IPS DF 19.7 (cell line): Measurements from ENCODE around the gene ADCY3.

Experiments
- DNase-seq: peaks from one replicate; pipeline ENCODE4 v3.0.0-alpha.2; 2013; ENCODE audit warnings: low read depth, low spot score

The ADCY3 gene

GRCh38 chr2:24875272-24875671, 44.8 kb downstream of the ADCY3 start:
- no peak for DNase-seq

DNA sequence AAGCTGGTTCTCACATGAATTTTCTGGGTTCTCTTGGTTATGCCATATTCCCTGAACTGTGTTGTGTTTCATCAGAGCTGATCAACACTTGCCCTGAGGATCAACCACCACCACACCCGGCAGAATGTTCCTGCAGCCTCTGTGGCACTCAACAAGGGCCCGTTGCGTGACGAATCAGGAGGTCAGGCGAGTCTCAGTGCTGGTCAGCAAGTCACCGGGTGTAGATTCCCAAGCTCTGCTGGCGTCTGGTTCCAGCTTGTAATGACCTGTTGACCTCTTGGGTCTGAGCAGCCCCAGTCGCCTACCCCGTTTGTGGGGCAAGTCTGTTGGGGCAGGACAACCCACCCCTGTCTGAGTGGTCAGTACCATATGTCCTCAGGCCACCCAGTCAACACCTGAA, 46.0 kb downstream of the ADCY3 start:
- no peak for DNase-seq

GRCh38 chr2:24873619-24874018, 46.4 kb downstream of the ADCY3 start:
- no peak for DNase-seq

DNA sequence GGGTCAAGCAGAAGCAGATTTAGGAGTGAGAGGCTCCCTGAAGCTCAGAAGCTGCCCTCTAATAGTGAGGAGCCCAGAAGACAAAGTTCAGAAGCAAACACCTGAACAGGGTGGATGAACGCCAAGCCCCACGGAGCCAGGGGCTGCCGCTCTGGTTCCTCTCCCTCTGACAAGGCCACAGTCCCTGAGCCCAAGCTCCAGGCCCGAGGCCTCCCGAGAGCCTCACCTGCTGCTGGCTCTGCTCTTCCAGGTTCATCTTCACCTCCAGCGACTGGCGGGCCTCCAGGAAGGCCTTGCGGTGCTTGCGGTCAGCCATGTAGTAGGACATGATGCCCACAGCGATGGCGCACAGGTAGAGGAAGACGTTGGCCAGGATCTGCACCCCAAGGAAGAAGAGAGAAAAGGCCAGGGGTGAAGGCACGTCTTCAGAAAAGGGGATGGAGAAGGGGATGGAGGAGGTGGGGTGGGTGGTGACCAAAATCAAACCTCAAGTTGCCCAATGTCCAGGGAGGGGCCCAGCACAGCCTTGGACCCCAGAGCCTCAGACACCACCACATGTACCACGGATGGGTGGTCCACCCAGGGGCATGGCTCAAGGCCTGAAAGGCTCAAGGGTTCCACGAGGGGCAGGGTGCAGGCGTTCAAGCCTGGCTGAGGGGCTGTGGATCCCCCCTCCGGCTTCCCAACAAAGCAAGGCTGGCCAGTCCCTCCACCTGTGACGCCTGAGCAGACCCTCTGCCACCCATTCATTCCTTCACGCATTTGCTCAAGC, 47.5 kb downstream of the ADCY3 start:
- DNase-seq: no peak

DNA sequence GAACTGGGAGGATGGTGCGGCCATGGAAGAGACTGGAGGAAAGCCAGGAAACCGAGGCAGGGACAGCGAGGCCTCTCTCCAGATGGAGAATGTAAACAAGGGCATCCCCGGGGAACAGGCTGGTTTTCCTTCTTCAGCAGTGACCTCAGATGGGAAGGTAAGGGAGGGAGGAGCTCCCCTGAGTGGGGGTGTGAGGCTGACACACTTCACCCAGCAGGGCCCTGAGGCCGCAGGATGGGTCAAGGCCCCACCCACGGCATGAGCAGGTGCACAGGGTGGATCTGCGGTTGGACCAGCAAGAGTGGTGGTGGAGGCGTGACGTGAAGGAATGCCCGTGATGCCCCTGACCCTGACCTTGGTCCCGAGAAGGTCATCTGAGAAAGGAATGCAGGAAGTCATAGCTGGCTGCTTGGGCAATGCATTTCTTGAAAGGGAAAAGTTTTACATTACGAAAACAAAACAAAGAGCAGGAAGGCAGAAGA, 48.1 kb downstream of the ADCY3 start:
- DNase-seq: no peak

DNA sequence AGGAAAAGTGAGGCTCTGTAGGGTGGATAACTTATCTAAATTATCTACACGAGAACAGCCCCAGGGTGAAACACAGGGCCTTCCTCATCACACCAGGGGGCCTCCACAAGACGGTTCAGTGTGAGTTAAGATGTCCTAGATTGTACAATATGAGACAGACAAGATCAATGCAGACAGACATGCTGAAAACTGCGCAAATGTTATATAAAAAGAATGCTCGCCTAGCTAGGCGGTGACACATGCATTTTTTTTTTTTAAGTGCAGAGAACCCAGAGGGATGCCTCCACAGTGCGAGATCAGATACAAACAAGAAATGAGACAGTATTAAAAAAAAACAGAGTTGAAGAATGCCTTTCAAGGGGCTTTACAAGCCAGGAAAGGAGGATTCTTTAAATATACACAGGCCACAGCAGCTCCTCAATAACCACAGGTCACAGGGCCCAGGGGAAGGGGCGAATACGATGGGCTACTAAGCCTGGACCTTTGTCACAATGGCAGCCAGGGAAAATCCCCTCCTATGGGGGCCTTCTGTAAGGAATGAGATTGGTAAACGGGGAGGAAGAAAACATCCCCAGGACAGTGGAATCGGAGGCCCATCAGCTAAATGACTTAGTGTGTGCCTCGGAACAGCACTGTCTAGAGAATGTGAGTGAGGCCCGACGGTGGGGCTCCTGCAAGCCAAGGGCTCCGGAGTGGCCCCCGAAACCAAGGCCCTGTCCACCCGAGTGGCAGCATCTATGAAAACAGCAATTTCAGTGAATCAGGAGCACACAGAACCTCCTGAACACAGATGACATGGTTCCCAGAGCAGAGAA, 48.9 kb downstream of the ADCY3 start:
- no peak for DNase-seq

- no peak for DNase-seq
Measured at GRCh38 chr2:24870440-24870839, 49.6 kb downstream of the ADCY3 start.

GRCh38 chr2:24866946-24867345, 53.1 kb downstream of the ADCY3 start:
- no peak for DNase-seq

- no peak for DNase-seq
Measured at GRCh38 chr2:24863641-24864040, 56.4 kb downstream of the ADCY3 start.

DNA sequence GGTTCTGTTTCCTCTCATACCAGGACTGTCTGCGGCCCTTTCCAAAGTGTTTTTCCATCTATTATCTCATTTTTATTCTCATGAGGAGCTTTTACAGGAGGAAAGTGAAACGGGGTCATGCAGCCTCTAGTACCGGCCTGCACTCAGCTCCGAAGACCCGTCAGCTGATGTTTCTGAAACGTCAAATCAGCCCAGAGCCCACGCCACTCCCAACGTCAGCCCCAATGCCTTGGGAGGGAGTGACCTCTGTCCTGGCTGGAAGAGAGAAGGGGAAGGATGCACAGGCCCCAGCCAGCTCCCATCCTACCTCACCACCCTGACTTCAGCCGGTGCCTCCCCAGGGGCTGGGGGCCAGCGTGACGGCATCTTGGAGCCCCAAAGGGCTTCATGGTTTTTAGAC, 58.5 kb downstream of the ADCY3 start:
- DNase-seq: no peak

GRCh38 chr2:24860631-24861030, 59.4 kb downstream of the ADCY3 start:
- no peak for DNase-seq

- DNase-seq: no peak
Measured at GRCh38 chr2:24859968-24860600, 60.0 kb downstream of the ADCY3 start.

GRCh38 chr2:24858996-24859395, 61.0 kb downstream of the ADCY3 start:
- DNase-seq: no peak

- DNase-seq: no peak
Measured at GRCh38 chr2:24857746-24858145, 62.3 kb downstream of the ADCY3 start.

GRCh38 chr2:24856791-24857211, 63.2 kb downstream of the ADCY3 start:
- no peak for DNase-seq

DNA sequence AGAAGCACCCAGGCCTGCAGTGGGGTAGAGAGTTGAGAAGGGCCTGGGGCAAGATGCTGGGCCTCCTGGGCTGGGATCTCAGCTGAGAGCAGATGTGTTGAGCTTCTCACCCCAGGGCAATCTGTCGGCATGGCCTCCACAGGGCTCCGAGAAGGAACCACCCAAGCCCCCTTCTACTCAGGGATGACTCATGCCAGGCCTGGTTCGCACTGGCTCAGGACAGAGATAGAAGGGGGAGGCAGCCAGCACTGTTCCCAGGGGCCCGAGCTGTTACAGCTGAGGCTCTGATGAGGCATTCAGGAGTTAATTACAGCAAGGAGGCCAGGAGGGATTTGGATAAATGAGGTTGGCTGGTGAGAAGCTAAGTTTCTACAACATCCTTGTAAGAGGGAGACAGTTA, 64.3 kb downstream of the ADCY3 start:
- DNase-seq: no peak

GRCh38 chr2:24855022-24855622, 64.9 kb downstream of the ADCY3 start:
- no peak for DNase-seq

GRCh38 chr2:24853996-24854395, 66.0 kb downstream of the ADCY3 start:
- no peak for DNase-seq

DNA sequence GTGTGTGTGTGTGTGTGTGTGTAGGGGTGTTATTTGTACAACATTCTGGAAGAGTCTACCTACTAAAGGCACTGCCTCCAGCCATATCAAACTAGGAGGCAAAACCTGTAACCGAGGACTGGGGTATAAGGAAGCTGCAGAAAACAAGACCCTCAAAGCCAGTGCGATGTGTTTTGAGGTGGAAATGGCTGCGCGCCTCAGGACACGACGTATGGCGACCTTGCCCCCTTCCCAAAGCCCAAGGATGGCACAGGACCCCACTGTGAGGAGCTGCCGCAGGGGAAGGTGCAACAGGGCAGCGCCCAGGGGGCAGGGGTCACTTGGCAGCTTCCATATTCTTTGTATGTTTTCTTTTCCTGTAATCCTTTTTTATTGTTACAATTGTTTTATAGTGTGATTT, 67.0 kb downstream of the ADCY3 start:
- no peak for DNase-seq

DNA sequence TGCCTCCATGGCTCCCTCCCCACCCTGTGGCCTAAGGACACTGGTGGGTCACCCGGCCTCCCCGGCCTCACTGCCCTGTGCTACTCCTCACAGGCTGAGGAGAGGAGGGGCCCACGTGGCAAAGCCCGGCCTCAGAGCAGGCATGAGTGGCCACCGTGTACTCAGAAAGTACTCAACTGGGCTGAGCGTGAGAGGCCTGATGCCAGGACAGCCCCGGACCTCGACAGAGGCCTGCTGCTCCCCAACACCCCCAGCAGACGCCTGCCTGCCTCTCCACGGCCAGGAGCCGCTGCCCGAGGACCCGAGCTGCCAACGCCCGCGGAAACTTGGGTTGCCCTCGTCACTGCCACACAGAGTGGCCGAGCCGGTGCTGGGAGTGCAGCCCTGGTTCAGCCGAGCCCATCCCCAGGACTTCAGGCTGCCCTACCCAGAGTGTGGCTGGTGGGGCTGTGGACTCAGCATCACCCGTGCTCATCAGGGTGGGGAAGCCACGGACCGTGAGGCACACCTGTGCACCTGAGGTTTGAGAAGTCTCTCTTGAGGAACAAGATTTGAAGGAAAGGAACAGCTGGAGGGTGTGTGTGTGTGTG, 67.5 kb downstream of the ADCY3 start:
- DNase-seq: no peak

DNA sequence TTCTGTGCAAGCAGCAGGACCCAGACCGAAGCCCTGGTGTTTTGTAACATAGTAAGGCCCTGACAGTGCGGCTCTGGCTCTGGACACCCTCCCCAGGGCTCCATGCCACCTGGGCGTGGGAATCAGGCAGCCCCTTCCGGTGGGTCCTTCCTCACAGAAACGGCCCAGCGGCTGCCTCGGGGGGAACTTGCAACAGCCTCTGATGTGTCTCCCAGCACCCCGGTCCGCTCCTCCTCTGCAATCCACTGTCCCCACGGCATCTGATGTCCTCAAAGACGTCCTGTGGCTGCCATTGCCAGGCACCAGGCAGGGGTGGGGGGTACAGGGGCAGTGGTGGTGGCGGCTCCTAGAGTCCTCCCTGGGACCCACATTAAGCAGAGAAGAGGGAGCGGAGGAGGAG, 68.0 kb downstream of the ADCY3 start:
- DNase-seq: no peak

DNA sequence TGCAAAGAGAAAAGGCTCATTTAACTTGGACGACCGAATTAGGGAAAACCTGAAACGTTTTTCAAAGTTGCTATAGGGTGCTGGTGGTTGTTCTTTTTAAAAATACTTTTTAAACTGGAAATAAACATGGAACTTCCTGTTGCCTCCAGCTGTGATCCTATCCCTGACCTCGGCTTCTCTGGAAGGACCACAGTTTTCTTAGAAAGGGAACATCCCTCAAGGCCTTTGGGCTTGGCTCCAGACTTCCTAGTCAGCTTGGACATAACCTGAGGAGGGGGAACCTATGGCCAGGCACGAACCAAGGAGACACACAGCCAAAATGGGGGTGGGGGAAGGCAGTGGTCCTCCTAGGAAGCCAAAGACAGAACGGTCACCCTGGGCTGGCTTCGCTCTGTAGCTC, 69.1 kb downstream of the ADCY3 start:
- no peak for DNase-seq
